WI38 (cell line): ENCODE results near the gene JAKMIP2.

Source experiments
- H3K4me3 ChIP-seq: 2 replicates; pipeline ENCODE4 v1.5.1; 2011; ENCODE audit warnings: low read depth, mild to moderate bottlenecking, control low read depth, low read length
- TF ChIP-seq, protein P1 (sequence below): IDR thresholded peaks from 2 replicates; pipeline ENCODE4 v1.5.1; 2012; ENCODE audit warnings: low read depth, mild to moderate bottlenecking, control low read depth, low read length

JAKMIP2 gene

DNA sequence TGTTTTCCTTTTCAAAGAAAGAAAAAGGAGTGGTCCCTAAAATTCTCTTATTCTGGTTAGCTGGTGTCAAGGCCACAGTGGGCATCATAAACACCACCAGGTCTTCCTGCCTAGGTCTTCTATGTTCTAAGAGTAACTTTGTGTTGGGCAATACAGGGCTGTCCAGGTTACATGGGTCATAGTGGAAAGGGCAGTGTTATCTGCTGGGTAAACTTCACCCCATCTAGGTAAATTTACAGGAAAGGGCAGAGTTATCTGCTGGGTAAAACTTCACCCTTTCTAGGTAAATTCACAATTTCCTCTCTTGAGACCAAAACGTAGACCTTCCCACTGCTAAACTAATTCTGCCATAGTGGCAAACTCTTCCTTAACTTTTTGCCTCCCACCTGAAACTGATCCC is 18.9 kb upstream of the JAKMIP2 start:
- TF ChIP-seq, protein P1, sequence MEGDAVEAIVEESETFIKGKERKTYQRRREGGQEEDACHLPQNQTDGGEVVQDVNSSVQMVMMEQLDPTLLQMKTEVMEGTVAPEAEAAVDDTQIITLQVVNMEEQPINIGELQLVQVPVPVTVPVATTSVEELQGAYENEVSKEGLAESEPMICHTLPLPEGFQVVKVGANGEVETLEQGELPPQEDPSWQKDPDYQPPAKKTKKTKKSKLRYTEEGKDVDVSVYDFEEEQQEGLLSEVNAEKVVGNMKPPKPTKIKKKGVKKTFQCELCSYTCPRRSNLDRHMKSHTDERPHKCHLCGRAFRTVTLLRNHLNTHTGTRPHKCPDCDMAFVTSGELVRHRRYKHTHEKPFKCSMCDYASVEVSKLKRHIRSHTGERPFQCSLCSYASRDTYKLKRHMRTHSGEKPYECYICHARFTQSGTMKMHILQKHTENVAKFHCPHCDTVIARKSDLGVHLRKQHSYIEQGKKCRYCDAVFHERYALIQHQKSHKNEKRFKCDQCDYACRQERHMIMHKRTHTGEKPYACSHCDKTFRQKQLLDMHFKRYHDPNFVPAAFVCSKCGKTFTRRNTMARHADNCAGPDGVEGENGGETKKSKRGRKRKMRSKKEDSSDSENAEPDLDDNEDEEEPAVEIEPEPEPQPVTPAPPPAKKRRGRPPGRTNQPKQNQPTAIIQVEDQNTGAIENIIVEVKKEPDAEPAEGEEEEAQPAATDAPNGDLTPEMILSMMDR: no peak
- no peak overlapping the region for H3K4me3 ChIP-seq

DNA sequence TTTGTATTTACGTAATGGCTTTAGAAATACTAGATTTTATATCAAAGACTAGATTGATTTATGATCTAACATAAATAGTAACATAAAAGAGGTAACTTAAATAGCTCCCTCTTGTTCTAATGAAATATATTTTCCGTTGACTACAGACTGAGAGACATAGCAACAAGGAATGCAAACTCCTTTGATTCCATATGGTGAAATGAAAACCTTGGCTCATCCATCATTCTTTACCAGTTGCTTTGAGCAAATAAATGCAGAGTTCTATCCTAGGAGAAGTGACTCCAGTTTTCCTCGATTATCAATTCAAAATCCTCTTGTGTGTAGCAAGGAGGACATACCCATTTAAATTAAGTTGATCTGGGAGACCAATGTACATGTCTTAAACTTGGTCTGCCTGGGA is 18.0 kb upstream of the JAKMIP2 start:
- TF ChIP-seq, protein P1: no peak
- no peak overlapping the region for H3K4me3 ChIP-seq

DNA sequence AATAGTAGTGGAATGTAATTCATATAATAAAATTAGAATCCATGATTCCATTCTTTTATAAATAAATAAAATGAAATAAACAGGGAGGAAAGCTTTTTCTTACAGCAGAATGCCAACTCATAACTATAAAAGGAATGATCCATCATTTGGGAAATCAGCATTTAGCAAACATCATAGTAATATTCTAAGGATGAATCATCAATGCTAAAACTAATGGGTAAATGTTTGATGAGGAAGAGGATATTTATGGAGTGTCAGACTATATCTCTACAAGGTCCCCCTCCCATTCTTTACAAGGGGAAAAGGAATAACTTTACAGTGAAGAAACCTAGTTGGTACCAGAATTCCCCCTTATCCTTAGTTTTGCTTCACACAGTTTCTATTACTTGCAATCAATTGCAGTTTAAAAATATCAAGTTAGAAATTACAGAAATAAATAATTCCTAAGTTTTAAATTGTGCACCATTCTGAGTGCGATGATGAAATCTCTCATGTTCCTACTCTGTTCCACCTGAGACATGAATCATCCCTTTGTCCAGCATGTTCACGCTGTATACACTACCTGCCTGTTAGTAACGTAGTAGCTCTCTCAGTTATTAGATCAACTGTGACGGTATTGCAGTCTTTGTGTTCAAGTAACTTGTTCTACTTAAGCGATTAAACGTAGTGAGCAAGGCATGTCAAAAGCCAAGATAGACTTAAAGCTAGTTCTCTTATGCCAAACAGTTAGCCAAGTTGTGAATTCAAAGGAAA is 14.2 kb upstream of the JAKMIP2 start:
- TF ChIP-seq, protein P1: no peak
- H3K4me3 ChIP-seq: no peak overlapping the region

DNA sequence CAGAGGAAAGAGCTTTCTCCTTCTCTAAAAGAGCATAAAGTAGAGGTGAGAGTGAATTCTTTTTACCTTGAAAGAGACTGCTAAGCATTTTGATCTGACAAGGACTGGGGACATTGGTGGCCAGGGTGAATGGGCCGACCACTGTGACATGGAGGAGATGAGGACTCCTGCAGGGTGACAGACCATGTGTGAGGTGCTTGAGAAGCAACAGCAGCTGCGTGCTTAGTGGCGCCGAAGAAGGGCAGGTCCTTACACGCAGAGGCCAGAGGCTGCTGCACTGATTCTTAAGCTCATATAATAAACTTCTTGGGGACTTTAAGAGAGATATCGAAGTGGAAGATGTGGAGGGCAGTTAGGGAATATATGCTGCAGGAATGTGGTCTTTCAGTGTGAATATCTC is 8.7 kb upstream of the JAKMIP2 start:
- TF ChIP-seq, protein P1: no peak
- H3K4me3 ChIP-seq: no peak overlapping the region

DNA sequence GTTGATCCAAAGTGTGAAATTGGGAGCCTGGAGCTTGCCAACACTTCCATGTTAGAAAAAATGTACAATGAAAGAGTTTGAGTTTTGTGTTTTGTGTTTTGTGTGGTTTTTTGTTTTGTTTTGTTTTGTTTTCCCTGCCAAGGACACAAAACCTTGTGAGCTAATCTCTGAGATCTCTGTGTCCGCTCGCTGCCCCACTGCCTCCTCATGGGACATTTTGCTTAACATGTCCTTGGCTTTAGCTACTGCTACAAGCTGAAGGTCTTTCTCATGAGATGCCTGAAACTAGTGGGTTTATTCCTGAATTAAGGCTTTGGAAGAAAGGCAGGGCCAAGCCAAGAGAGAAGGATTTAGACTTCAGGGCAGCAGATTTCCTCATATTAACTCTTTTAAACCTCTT is 7.3 kb upstream of the JAKMIP2 start:
- no peak overlapping the region for H3K4me3 ChIP-seq
- TF ChIP-seq, protein P1: no peak

DNA sequence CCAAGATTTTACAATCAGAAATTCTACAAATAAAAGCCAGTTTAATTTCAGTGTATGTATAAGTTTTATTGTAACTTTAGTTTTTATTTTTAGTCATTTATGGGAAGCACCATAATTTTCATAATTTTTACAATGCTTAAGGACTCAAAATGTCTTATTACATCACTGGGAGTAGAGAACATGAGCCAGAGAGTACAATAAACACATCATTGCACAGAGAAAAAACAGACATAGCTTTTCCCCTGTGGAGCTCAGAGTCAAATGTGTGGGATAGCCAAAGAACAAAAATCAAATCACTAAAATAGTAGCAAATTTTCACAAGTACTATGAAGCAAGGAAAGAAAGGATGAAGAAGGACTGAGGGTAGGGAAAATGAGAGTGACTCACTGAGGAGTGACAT is 5.5 kb upstream of the JAKMIP2 start:
- TF ChIP-seq, protein P1: no peak
- H3K4me3 ChIP-seq: no peak overlapping the region

DNA sequence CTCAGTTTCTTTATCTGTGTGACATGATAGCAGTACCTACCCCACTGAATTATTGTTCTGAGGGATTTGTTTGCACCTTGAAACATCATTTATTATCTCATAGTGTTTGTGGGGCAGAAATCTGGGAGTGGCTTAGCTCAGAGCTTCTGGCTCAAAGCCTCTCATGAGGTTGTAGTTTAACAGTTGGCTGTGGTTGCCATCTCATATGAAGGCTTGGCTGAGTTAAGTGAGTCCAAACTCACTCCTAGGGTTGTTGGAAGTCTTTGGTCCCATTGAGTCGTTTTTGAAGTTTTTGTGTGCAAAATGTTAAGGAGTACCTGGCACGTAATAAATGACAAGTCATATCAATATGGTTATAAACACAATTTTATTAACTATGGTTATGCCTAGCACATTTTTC is 3.6 kb upstream of the JAKMIP2 start:
- no peak overlapping the region for H3K4me3 ChIP-seq
- TF ChIP-seq, protein P1: no peak
